ENCODE results near the gene TRNP1. TPM values are rescaled to one million over a fixed set of nuclear protein-coding genes. Genes with fewer than 3 reads are reported as not detected.
A peak's percentile ranks its signal among the peaks of the same experiment; 100 is the strongest.

Gene TRNP1
- polyA plus RNA-seq, 1 experiment = 68.9 TPM

GRCh38 chr1:26960625-26960966 lies 32.9 kb upstream of the TRNP1 start:
- CTCF ChIA-PET = interaction anchor here (0.7 to 2.0 kb wide), 2 partner anchors 86 to 139 kb away, joined by 4 read pairs; no protein-coding TSS in a partner anchor
- POLR2A ChIA-PET = no interaction called here
- peaks cover 14% of the 10 kb centered on the region for H3K27me3 ChIP-seq (ENCODE audit: control insufficient read depth, insufficient read depth, low read length)
- no peaks in the 10 kb centered on the region for H3K36me3 ChIP-seq (ENCODE audit: control insufficient read depth, insufficient read depth, low read length)
- DNase-seq (ENCODE audit: low read depth) = no peak
- no peak for TF ChIP-seq CTCF (IDR thresholded peaks at IDR 0.05; ENCODE audit: insufficient read depth, low read depth, low read length)
- no peak overlapping the region for H3K4me3 ChIP-seq (ENCODE audit: low read depth, low read length)

GRCh38 chr1:26961826-26962225 lies 31.7 kb upstream of the TRNP1 start:
- CTCF ChIA-PET = interaction anchor here (0.6 to 2.0 kb wide), 10 partner anchors 10 to 138 kb away, joined by 3 to 5 read pairs (median 3); partner anchors contain the start of gene TRNP1
- H3K27me3 ChIP-seq (ENCODE audit: control insufficient read depth, insufficient read depth, low read length) = peaks cover 14% of the 10 kb centered on the region
- peak; percentile 72 for DNase-seq (ENCODE audit: low read depth)
- TF ChIP-seq CTCF (IDR thresholded peaks at IDR 0.05; ENCODE audit: insufficient read depth, low read depth, low read length) = no peak
- no peak overlapping the region for H3K4me3 ChIP-seq (ENCODE audit: low read depth, low read length)
- POLR2A ChIA-PET = interaction anchor here (0.6 kb wide), 1 partner anchor 10 kb away, joined by 3 read pairs; no protein-coding TSS in a partner anchor
- no peaks in the 10 kb centered on the region for H3K36me3 ChIP-seq (ENCODE audit: control insufficient read depth, insufficient read depth, low read length)

DNA sequence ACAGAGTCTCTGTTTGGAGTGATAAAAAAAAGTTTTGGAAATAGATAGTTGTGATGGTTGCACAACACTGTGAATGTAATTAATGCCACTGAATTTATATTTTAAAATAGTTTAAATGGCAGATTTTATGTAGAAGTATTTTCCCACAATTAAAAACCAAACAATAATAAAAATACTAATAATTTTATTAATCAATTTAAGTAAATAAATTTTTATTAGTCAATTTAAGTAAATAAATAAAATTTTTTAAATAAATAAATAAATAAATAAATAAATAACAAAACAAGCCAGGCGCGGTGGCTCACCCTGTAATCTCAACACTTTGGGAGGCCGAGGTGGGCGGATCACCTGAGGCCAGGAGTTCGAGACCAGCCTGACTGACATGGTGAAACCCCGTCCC lies 28.3 kb upstream of the TRNP1 start:
- Histone ChIP-seq H3K4me3 (ENCODE audit: low read depth, low read length) (no peak overlapping the region), H3K36me3 (ENCODE audit: control insufficient read depth, insufficient read depth, low read length) (no peaks in the 10 kb centered on the region), H3K27me3 (ENCODE audit: control insufficient read depth, insufficient read depth, low read length) (0 out of 2 replicates have a peak, but pooled peaks cover 3% of the 10 kb centered on the region)
- CTCF ChIA-PET = interaction anchor here (0.6 to 7.4 kb wide), 5 partner anchors 10 to 127 kb away, joined by 4 to 109 read pairs (median 14); partner anchors contain the start of gene TRNP1
- TF ChIP-seq CTCF (IDR thresholded peaks at IDR 0.05; ENCODE audit: insufficient read depth, low read depth, low read length) = no peak
- POLR2A ChIA-PET = no interaction called here
- DNase-seq (ENCODE audit: low read depth) = no peak

DNA sequence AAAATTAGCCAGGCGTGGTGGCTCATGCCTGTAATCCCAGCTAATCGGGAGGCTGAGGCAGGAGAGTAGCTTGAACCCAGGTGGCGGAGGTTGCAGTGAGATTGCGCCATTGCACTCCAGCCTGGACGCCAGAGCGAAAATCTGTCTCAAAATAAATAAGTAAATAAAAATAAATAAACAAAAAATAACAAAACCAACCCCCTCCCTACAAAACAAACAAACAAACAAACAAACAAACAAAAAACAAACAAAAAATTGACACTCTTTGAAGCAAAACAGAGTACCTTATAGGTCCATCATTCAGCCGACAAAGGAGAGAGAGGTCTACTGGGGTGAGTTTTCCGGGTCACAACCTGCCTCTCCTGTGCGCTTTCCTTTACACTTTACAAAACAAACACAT lies 27.9 kb upstream of the TRNP1 start:
- Histone ChIP-seq H3K36me3 (ENCODE audit: control insufficient read depth, insufficient read depth, low read length) (no peaks in the 10 kb centered on the region), H3K27me3 (ENCODE audit: control insufficient read depth, insufficient read depth, low read length) (0 out of 2 replicates have a peak, but pooled peaks cover under 1% of the 10 kb centered on the region), H3K4me3 (ENCODE audit: low read depth, low read length) (no peak overlapping the region)
- ChIA-PET CTCF (interaction anchor here (0.6 to 7.4 kb wide), 9 partner anchors 10 to 137 kb away, joined by 3 to 109 read pairs (median 12); partner anchors contain the start of gene TRNP1), POLR2A (interaction anchor here (0.6 kb wide), 1 partner anchor 18 kb away, joined by 3 read pairs; no protein-coding TSS in a partner anchor)
- DNase-seq (ENCODE audit: low read depth) = no peak
- TF ChIP-seq CTCF (IDR thresholded peaks at IDR 0.05; ENCODE audit: insufficient read depth, low read depth, low read length) = no peak

DNA sequence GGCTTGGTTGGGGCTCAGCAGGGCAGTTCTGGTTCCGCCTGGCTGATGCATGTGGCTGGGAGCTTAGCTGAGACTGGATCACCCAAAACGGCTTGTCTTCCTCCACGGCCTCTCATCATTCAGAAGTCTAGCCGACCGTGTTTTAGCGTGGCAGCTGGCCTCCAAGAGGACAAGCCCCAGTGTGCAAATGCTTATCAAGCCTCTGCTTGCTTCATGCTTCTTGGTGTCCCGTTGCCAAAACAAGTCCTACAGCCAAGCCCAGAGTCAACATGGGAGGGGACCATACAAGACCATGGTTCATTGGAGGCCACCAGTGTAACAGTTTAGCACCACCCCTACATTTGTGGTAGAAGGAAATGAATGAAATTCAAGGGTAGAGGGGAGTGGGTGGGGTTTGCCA lies 22.7 kb upstream of the TRNP1 start:
- TF ChIP-seq CTCF (IDR thresholded peaks at IDR 0.05; ENCODE audit: insufficient read depth, low read depth, low read length) = no peak
- no peaks in the 10 kb centered on the region for H3K27me3 ChIP-seq (ENCODE audit: control insufficient read depth, insufficient read depth, low read length)
- CTCF ChIA-PET = no interaction called here
- H3K4me3 ChIP-seq (ENCODE audit: low read depth, low read length) = no peak overlapping the region
- no peaks in the 10 kb centered on the region for H3K36me3 ChIP-seq (ENCODE audit: control insufficient read depth, insufficient read depth, low read length)
- no peak for DNase-seq (ENCODE audit: low read depth)
- POLR2A ChIA-PET = no interaction called here

Measured in BJ (cell line).